Panc1 (cell line): Measurements from ENCODE around the gene NPAS2. TPM values are rescaled to one million over a fixed set of nuclear protein-coding genes. Genes with fewer than 3 reads are reported as not detected.

Source experiments
- ATAC-seq: fragments of 200-7000 bp; cut with Tn5 transposase; 2 replicates; pipeline ENCODE4 v1.9.1; 2020; ENCODE audit warnings: mild to moderate bottlenecking, moderate library complexity
- BruUV-seq: library from RNA; stranded (reverse); fragments of 400-500 nt; replicated peaks from 2 replicates; lab custom pipeline; 2021; lab: Mats Ljungman, UMichigan
- CTCF ChIA-PET: fragments of 300-600 bp; sonication (Branson Sonifier 250); formaldehyde crosslinking; loops from one replicate; lab custom pipeline; 2022; ENCODE audit warnings: antibody characterized with exemption; lab: Charles Lee
- POLR2A ChIA-PET: fragments of 300-600 bp; sonication (Branson Sonifier 250); formaldehyde crosslinking; loops from one replicate; lab custom pipeline; 2022; ENCODE audit warnings: antibody characterized with exemption; lab: Charles Lee
- DNase-seq: peaks from one replicate; pipeline ENCODE4 v3.0.0-alpha.2; 2010; ENCODE audit warnings: low read depth, low spot score
- H3K27ac ChIP-seq: 2 replicates; pipeline ENCODE4 v1.5.1; 2011; ENCODE audit warnings: mild to moderate bottlenecking, low read length, inconsistent platforms
- H3K27me3 ChIP-seq: fragments of 200-500 bp; sonication (Bioruptor generic); 2 replicates; pipeline ENCODE4 v1.6.0; 2014; ENCODE audit warnings: low read length, inconsistent platforms; ENCODE audit not compliant: control insufficient read depth, insufficient read depth
- H3K36me3 ChIP-seq: fragments of 200-500 bp; sonication (Bioruptor generic); 2 replicates; pipeline ENCODE4 v1.5.1; 2014; ENCODE audit warnings: inconsistent platforms, mild to moderate bottlenecking, low read length, moderate library complexity; ENCODE audit not compliant: control insufficient read depth, insufficient read depth
- H3K4me1 ChIP-seq: 2 replicates; pipeline ENCODE4 v1.5.1; 2011; ENCODE audit warnings: inconsistent platforms, mild to moderate bottlenecking, low read length, moderate library complexity; ENCODE audit not compliant: control insufficient read depth, insufficient read depth
- H3K4me3 ChIP-seq, 2 experiments: 2 replicates each; pipeline ENCODE4 v1.5.1; 2011 to 2012; ENCODE audit warnings: low read depth in 2 of 2, low read length in 2 of 2, mild to moderate bottlenecking in 2 of 2, inconsistent platforms in 1 of 2, moderate library complexity in 1 of 2
- H3K9me3 ChIP-seq: fragments of 200-500 bp; sonication (Bioruptor generic); 2 replicates; pipeline ENCODE4 v1.5.1; 2014; ENCODE audit warnings: low read depth, mild to moderate bottlenecking, inconsistent platforms, low read length, moderate library complexity; ENCODE audit not compliant: control insufficient read depth, insufficient read depth
- CTCF ChIP-seq: fragments of 450-650 bp; IDR thresholded peaks from 2 replicates; pipeline ENCODE4 v1.5.1; 2017; ENCODE audit warnings: mild to moderate bottlenecking
- POLR2AphosphoS5 ChIP-seq: IDR thresholded peaks from 2 replicates; pipeline ENCODE4 v1.6.1; 2012; ENCODE audit warnings: mild to moderate bottlenecking, low read depth, low read length, moderate library complexity
- SIN3A ChIP-seq: IDR thresholded peaks from 2 replicates; pipeline ENCODE4 v1.6.1; 2012; ENCODE audit warnings: low read depth, mild to moderate bottlenecking, low read length, moderate library complexity, borderline replicate concordance; ENCODE audit not compliant: insufficient read depth
- TCF7L2 ChIP-seq: IDR thresholded peaks from 2 replicates; pipeline ENCODE4 v1.6.1; 2011; ENCODE audit warnings: mild to moderate bottlenecking, low read depth, low read length, inconsistent platforms
- in situ Hi-C: cut with HindIII; loops from 2 replicates; pipeline ENCODE4 v1.10.0; 2016; ENCODE audit warnings: low sequenced_read_pairs, low pct_unique_long_range_greater_than_20kb
- intact Hi-C: fragments of 100-400 bp; cut with micrococcal nuclease; formaldehyde crosslinking; loops from one replicate; pipeline ENCODE4 v1.10.0; 2022; ENCODE audit not compliant: unreplicated experiment
- total RNA-seq: library from RNA; stranded (reverse); gene quantifications from one replicate; pipeline ENCODE4 v1.2.1, GENCODE V29; 2021; ENCODE audit not compliant: unreplicated experiment
- TF ChIP-seq, protein P1 (sequence below), 2 experiments: IDR thresholded peaks; 2 replicates each; pipeline ENCODE4 v1.6.1; 2011 to 2012; ENCODE audit warnings: low read depth in 2 of 2, control low read depth in 1 of 2, low read length in 1 of 2, mild to moderate bottlenecking in 1 of 2, moderate library complexity in 1 of 2; ENCODE audit not compliant: insufficient read depth in 1 of 2

NPAS2 gene
- total RNA-seq, 1 experiment from 2014 or later = 72.8 TPM

DNA sequence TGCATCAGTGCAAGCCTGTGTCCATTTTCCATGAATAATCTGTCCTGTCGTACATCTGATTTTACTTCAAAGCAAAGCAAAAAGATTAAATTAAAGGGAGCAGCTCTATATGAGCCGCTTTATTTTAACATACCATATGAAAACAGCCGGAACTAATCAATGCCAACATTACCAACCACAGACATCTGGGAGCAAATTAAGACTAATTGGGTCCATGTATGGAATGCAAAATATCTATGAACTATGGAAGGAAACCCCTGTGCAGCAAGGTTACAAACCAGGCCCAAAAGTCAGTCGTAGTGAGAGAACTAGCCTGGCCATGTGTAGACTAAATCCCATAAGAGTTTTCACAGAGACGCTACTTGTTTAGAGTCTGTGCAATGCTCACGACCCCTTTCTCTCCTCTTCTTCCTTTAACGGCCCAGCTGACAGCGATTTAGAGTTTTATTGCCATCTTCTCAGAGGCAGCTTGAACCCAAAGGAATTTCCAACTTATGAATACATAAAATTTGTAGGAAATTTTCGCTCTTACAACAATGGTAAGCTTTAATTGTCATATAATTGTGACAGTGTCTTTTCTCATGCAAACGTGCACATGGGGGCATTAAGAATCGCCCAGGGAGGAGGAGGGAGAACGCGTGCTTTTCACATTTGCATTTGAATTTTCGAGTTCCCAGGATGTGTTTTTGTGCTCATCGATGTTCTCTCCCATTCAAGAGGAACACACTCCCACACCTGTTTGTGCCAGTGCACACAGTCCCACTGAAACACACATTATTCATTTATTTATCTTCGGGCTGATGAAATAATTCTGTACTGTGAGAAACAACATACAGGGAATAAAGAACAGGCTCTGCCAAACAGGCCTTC lies 129.2 kb downstream of the NPAS2 start:
- ChIA-PET CTCF (no interaction called here), POLR2A (no interaction called here)
- Histone ChIP-seq H3K9me3 (no peaks in the 10 kb centered on the region), H3K36me3 (no peaks in the 10 kb centered on the region), H3K27me3 (no peaks in the 10 kb centered on the region), H3K27ac (no peak overlapping the region), H3K4me1 (no peaks in the 10 kb centered on the region), H3K4me3 (no peak overlapping the region)
- TF ChIP-seq TCF7L2 (no peak), POLR2AphosphoS5 (no peak), SIN3A (no peak), CTCF (no peak)
- TF ChIP-seq, protein P1, sequence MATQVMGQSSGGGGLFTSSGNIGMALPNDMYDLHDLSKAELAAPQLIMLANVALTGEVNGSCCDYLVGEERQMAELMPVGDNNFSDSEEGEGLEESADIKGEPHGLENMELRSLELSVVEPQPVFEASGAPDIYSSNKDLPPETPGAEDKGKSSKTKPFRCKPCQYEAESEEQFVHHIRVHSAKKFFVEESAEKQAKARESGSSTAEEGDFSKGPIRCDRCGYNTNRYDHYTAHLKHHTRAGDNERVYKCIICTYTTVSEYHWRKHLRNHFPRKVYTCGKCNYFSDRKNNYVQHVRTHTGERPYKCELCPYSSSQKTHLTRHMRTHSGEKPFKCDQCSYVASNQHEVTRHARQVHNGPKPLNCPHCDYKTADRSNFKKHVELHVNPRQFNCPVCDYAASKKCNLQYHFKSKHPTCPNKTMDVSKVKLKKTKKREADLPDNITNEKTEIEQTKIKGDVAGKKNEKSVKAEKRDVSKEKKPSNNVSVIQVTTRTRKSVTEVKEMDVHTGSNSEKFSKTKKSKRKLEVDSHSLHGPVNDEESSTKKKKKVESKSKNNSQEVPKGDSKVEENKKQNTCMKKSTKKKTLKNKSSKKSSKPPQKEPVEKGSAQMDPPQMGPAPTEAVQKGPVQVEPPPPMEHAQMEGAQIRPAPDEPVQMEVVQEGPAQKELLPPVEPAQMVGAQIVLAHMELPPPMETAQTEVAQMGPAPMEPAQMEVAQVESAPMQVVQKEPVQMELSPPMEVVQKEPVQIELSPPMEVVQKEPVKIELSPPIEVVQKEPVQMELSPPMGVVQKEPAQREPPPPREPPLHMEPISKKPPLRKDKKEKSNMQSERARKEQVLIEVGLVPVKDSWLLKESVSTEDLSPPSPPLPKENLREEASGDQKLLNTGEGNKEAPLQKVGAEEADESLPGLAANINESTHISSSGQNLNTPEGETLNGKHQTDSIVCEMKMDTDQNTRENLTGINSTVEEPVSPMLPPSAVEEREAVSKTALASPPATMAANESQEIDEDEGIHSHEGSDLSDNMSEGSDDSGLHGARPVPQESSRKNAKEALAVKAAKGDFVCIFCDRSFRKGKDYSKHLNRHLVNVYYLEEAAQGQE (IDR thresholded peaks at IDR 0.05; ENCODE audit: insufficient read depth in 1 of 2, low read depth in 2 of 2, low read length in 1 of 2) = no peak
- intact Hi-C loops = no loop called here
- DNase-seq (no peak), ATAC-seq (no peak)
- no TSS peak for BruUV-seq
- in situ Hi-C loops = no loop called here

GRCh38 chr2:100952512-100952911 lies 132.6 kb downstream of the NPAS2 start:
- no peaks in the 10 kb centered on the region for H3K27me3 ChIP-seq
- in situ Hi-C loops = no loop called here
- no peaks in the 10 kb centered on the region for H3K9me3 ChIP-seq
- no peak overlapping the region for H3K27ac ChIP-seq
- intact Hi-C loops = no loop called here
- ATAC-seq = no peak
- no peaks in the 10 kb centered on the region for H3K36me3 ChIP-seq
- BruUV-seq = no TSS peak
- TF ChIP-seq POLR2AphosphoS5 (no peak), TCF7L2 (no peak), SIN3A (no peak), CTCF (no peak)
- TF ChIP-seq, protein P1 (IDR thresholded peaks at IDR 0.05; ENCODE audit: insufficient read depth in 1 of 2, low read depth in 2 of 2, low read length in 1 of 2) = no peak
- no peak for DNase-seq
- H3K4me1 ChIP-seq = no peaks in the 10 kb centered on the region
- ChIA-PET POLR2A (no interaction called here), CTCF (no interaction called here)
- no peak overlapping the region for H3K4me3 ChIP-seq
